ENCODE measurements around the gene SLIT2.

The SLIT2 gene

GRCh38 chr4:20281453-20281852, 29.7 kb downstream of the SLIT2 start:
- Histone ChIP-seq H3K4me1 (ENCODE audit: control insufficient read depth, insufficient read depth, low read length) (peaks cover 41% of the 10 kb centered on the region), H3K9me3 (ENCODE audit: control insufficient read depth, insufficient read depth, low read depth, low read length) (no peaks in the 10 kb centered on the region), H3K27ac (ENCODE audit: low read depth, low read length) (no peak overlapping the region; the same call in 1 of the 2 replicates), H3K36me3 (ENCODE audit: control insufficient read depth, insufficient read depth, low read length) (no peaks in the 10 kb centered on the region), H3K9ac (ENCODE audit: low read length) (no peak overlapping the region), H3K27me3 (ENCODE audit: control insufficient read depth, insufficient read depth, low read length) (no peaks in the 10 kb centered on the region), H3K4me3 (ENCODE audit: low read depth, low read length) (no peak overlapping the region)

GRCh38 chr4:20283039-20283438, 31.3 kb downstream of the SLIT2 start:
- peaks cover 38% of the 10 kb centered on the region for H3K4me1 ChIP-seq (ENCODE audit: control insufficient read depth, insufficient read depth, low read length)
- H3K27ac ChIP-seq (ENCODE audit: low read depth, low read length) = no peak overlapping the region
- H3K36me3 ChIP-seq (ENCODE audit: control insufficient read depth, insufficient read depth, low read length) = no peaks in the 10 kb centered on the region
- no peak overlapping the region for H3K9ac ChIP-seq (ENCODE audit: low read length)
- H3K4me3 ChIP-seq (ENCODE audit: low read depth, low read length) = no peak overlapping the region
- H3K27me3 ChIP-seq (ENCODE audit: control insufficient read depth, insufficient read depth, low read length) = no peaks in the 10 kb centered on the region
- no peaks in the 10 kb centered on the region for H3K9me3 ChIP-seq (ENCODE audit: control insufficient read depth, insufficient read depth, low read depth, low read length)

GRCh38 chr4:20284990-20285389, 33.3 kb downstream of the SLIT2 start:
- Histone ChIP-seq H3K36me3 (ENCODE audit: control insufficient read depth, insufficient read depth, low read length) (no peaks in the 10 kb centered on the region), H3K4me3 (ENCODE audit: low read depth, low read length) (no peak overlapping the region), H3K9ac (ENCODE audit: low read length) (no peak overlapping the region), H3K27me3 (ENCODE audit: control insufficient read depth, insufficient read depth, low read length) (no peaks in the 10 kb centered on the region), H3K4me1 (ENCODE audit: control insufficient read depth, insufficient read depth, low read length) (peaks cover 34% of the 10 kb centered on the region), H3K9me3 (ENCODE audit: control insufficient read depth, insufficient read depth, low read depth, low read length) (no peaks in the 10 kb centered on the region), H3K27ac (ENCODE audit: low read depth, low read length) (no peak overlapping the region)

- peaks cover 22% of the 10 kb centered on the region for H3K4me1 ChIP-seq (ENCODE audit: control insufficient read depth, insufficient read depth, low read length)
Observed at GRCh38 chr4:20287246-20287645, 35.5 kb downstream of the SLIT2 start.

GRCh38 chr4:20288047-20288650, 36.4 kb downstream of the SLIT2 start:
- H3K9me3 ChIP-seq (ENCODE audit: control insufficient read depth, insufficient read depth, low read depth, low read length) = no peaks in the 10 kb centered on the region
- H3K27ac ChIP-seq (ENCODE audit: low read depth, low read length) = no peak overlapping the region
- H3K4me1 ChIP-seq (ENCODE audit: control insufficient read depth, insufficient read depth, low read length) = peaks cover 15% of the 10 kb centered on the region
- H3K27me3 ChIP-seq (ENCODE audit: control insufficient read depth, insufficient read depth, low read length) = no peaks in the 10 kb centered on the region
- no peaks in the 10 kb centered on the region for H3K36me3 ChIP-seq (ENCODE audit: control insufficient read depth, insufficient read depth, low read length)
- H3K9ac ChIP-seq (ENCODE audit: low read length) = no peak overlapping the region
- no peak overlapping the region for H3K4me3 ChIP-seq (ENCODE audit: low read depth, low read length)

More at GRCh38 chr4:20287246-20287645, 35.5 kb downstream of the SLIT2 start:
- H3K36me3 ChIP-seq (ENCODE audit: control insufficient read depth, insufficient read depth, low read length) = no peaks in the 10 kb centered on the region
- H3K4me3 ChIP-seq (ENCODE audit: low read depth, low read length) = no peak overlapping the region
- no peak overlapping the region for H3K9ac ChIP-seq (ENCODE audit: low read length)
- H3K9me3 ChIP-seq (ENCODE audit: control insufficient read depth, insufficient read depth, low read depth, low read length) = no peaks in the 10 kb centered on the region
- H3K27ac ChIP-seq (ENCODE audit: low read depth, low read length) = no peak overlapping the region
- H3K27me3 ChIP-seq (ENCODE audit: control insufficient read depth, insufficient read depth, low read length) = no peaks in the 10 kb centered on the region

- peaks cover 11% of the 10 kb centered on the region for H3K4me1 ChIP-seq (ENCODE audit: control insufficient read depth, insufficient read depth, low read length)
- H3K9ac ChIP-seq (ENCODE audit: low read length) = no peak overlapping the region
- no peaks in the 10 kb centered on the region for H3K36me3 ChIP-seq (ENCODE audit: control insufficient read depth, insufficient read depth, low read length)
- H3K4me3 ChIP-seq (ENCODE audit: low read depth, low read length) = no peak overlapping the region
- no peaks in the 10 kb centered on the region for H3K9me3 ChIP-seq (ENCODE audit: control insufficient read depth, insufficient read depth, low read depth, low read length)
- H3K27ac ChIP-seq (ENCODE audit: low read depth, low read length) = no peak overlapping the region
- H3K27me3 ChIP-seq (ENCODE audit: control insufficient read depth, insufficient read depth, low read length) = no peaks in the 10 kb centered on the region
Observed at GRCh38 chr4:20288846-20289512, 37.3 kb downstream of the SLIT2 start.

- no peaks in the 10 kb centered on the region for H3K27me3 ChIP-seq (ENCODE audit: control insufficient read depth, insufficient read depth, low read length)
Observed at GRCh38 chr4:20289782-20290181, 38.1 kb downstream of the SLIT2 start.

GRCh38 chr4:20292739-20293138, 41.0 kb downstream of the SLIT2 start:
- Histone ChIP-seq H3K4me1 (ENCODE audit: control insufficient read depth, insufficient read depth, low read length) (no peaks in the 10 kb centered on the region), H3K36me3 (ENCODE audit: control insufficient read depth, insufficient read depth, low read length) (no peaks in the 10 kb centered on the region), H3K27ac (ENCODE audit: low read depth, low read length) (no peak overlapping the region)

More at GRCh38 chr4:20289782-20290181, 38.1 kb downstream of the SLIT2 start:
- Histone ChIP-seq H3K4me1 (ENCODE audit: control insufficient read depth, insufficient read depth, low read length) (peaks cover 7% of the 10 kb centered on the region; the same call in 1 of the 2 replicates), H3K27ac (ENCODE audit: low read depth, low read length) (no peak overlapping the region), H3K4me3 (ENCODE audit: low read depth, low read length) (no peak overlapping the region), H3K36me3 (ENCODE audit: control insufficient read depth, insufficient read depth, low read length) (no peaks in the 10 kb centered on the region), H3K9me3 (ENCODE audit: control insufficient read depth, insufficient read depth, low read depth, low read length) (no peaks in the 10 kb centered on the region), H3K9ac (ENCODE audit: low read length) (no peak overlapping the region)

GRCh38 chr4:20297261-20297660, 45.6 kb downstream of the SLIT2 start:
- H3K4me1 ChIP-seq (ENCODE audit: control insufficient read depth, insufficient read depth, low read length) = no peaks in the 10 kb centered on the region
- no peak overlapping the region for H3K27ac ChIP-seq (ENCODE audit: low read depth, low read length)
- H3K27me3 ChIP-seq (ENCODE audit: control insufficient read depth, insufficient read depth, low read length) = no peaks in the 10 kb centered on the region
- no peaks in the 10 kb centered on the region for H3K9me3 ChIP-seq (ENCODE audit: control insufficient read depth, insufficient read depth, low read depth, low read length)
- H3K36me3 ChIP-seq (ENCODE audit: control insufficient read depth, insufficient read depth, low read length) = no peaks in the 10 kb centered on the region
- H3K4me3 ChIP-seq (ENCODE audit: low read depth, low read length) = no peak overlapping the region
- H3K9ac ChIP-seq (ENCODE audit: low read length) = no peak overlapping the region

More at GRCh38 chr4:20292739-20293138, 41.0 kb downstream of the SLIT2 start:
- Histone ChIP-seq H3K27me3 (ENCODE audit: control insufficient read depth, insufficient read depth, low read length) (no peaks in the 10 kb centered on the region), H3K4me3 (ENCODE audit: low read depth, low read length) (no peak overlapping the region), H3K9me3 (ENCODE audit: control insufficient read depth, insufficient read depth, low read depth, low read length) (no peaks in the 10 kb centered on the region), H3K9ac (ENCODE audit: low read length) (no peak overlapping the region)

GRCh38 chr4:20297783-20298182, 46.1 kb downstream of the SLIT2 start:
- Histone ChIP-seq H3K4me3 (ENCODE audit: low read depth, low read length) (no peak overlapping the region), H3K9me3 (ENCODE audit: control insufficient read depth, insufficient read depth, low read depth, low read length) (no peaks in the 10 kb centered on the region), H3K36me3 (ENCODE audit: control insufficient read depth, insufficient read depth, low read length) (no peaks in the 10 kb centered on the region), H3K4me1 (ENCODE audit: control insufficient read depth, insufficient read depth, low read length) (no peaks in the 10 kb centered on the region), H3K27ac (ENCODE audit: low read depth, low read length) (no peak overlapping the region), H3K27me3 (ENCODE audit: control insufficient read depth, insufficient read depth, low read length) (no peaks in the 10 kb centered on the region), H3K9ac (ENCODE audit: low read length) (no peak overlapping the region)

GRCh38 chr4:20298455-20298854, 46.8 kb downstream of the SLIT2 start:
- H3K9me3 ChIP-seq (ENCODE audit: control insufficient read depth, insufficient read depth, low read depth, low read length) = no peaks in the 10 kb centered on the region
- no peaks in the 10 kb centered on the region for H3K27me3 ChIP-seq (ENCODE audit: control insufficient read depth, insufficient read depth, low read length)
- no peaks in the 10 kb centered on the region for H3K36me3 ChIP-seq (ENCODE audit: control insufficient read depth, insufficient read depth, low read length)
- no peaks in the 10 kb centered on the region for H3K4me1 ChIP-seq (ENCODE audit: control insufficient read depth, insufficient read depth, low read length)
- H3K27ac ChIP-seq (ENCODE audit: low read depth, low read length) = no peak overlapping the region
- H3K4me3 ChIP-seq (ENCODE audit: low read depth, low read length) = no peak overlapping the region
- no peak overlapping the region for H3K9ac ChIP-seq (ENCODE audit: low read length)

All from HUES6 (cell line).